Bronchial epithelial cell (primary cell): ENCODE data around the gene CAND1. TPM values are rescaled to one million over a fixed set of nuclear protein-coding genes. Genes with fewer than 3 reads are reported as not detected.

ENCODE experiments used
- DNase-seq: peaks from one replicate; pipeline ENCODE4 v3.0.0-alpha.2; 2010; ENCODE audit warnings: low read depth
- FAIRE-seq: peaks from 2 replicates; lab custom pipeline; 2011; peaks lifted over from hg19 to GRCh38; lab: Jason Lieb, UNC
- H3K27me3 ChIP-seq: 2 replicates; pipeline ENCODE4 v1.5.1; 2011; ENCODE audit warnings: low read length; ENCODE audit not compliant: control insufficient read depth, insufficient read depth
- H3K36me3 ChIP-seq: 2 replicates; pipeline ENCODE4 v1.5.1; 2011; ENCODE audit warnings: low read length; ENCODE audit not compliant: control insufficient read depth, insufficient read depth
- H3K4me3 ChIP-seq: 2 replicates; pipeline ENCODE4 v1.5.1; 2011; ENCODE audit warnings: mild to moderate bottlenecking, low read depth, low read length, control low read depth
- total RNA-seq: library from RNA; depleted of rRNA; stranded (reverse); fragments of >200 nt; gene quantifications from 2 replicates; pipeline ENCODE4 v1.2.1, GENCODE V29; 2014
- TF ChIP-seq, protein P1 (sequence below): IDR thresholded peaks from 2 replicates; pipeline ENCODE4 v1.5.1; 2011; ENCODE audit warnings: mild to moderate bottlenecking, moderate library complexity, low read length, control low read depth, inconsistent platforms; ENCODE audit not compliant: insufficient read depth, severe bottlenecking

The CAND1 gene
- total RNA-seq, 1 donor from 2014 or later: 92.1 TPM

DNA sequence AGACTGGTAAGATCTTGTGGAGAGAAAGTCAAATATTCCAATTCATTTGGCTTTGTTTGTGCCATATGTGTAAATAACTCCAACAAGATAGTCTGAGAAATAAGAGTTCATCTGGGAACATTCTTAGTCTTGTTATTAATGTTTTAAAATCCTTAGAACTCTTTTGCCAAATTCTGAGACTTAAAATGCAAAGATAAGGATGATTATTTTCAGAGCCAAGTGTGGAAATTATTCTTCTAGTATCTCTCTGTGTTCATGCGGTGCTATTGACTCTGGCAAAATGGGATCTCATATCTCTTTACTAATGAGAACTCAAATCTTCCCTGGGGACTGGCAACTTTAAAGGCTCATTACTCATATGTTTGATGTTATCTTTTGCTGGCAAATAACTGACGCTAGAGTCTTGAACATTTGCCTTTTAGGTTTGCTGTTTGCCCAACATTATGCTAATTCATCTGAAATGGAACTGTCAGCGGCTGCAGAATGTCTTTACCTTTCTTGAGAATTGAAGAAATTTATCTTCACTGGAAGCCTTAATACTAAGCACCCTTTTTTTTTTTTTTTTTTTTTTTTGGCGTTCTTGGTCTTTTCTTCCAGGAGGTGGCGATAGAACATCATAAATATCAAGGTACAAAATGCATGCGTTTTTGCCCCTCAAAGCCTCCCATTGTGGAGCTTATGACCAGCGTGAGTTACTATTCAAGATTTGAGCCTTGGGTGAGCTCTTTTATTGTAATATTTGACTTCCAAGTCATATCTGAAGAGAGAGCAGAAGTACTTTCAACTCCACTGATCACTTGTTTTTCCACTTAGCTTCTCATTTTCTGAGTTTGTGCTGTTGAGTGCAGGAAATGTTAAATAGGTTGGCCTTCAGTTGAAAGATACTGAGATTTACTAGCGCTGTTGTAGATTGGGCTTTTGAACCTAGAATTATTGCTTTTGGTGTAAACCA is 86.5 kb downstream of the CAND1 start:
- peak; percentile 50 for DNase-seq
- FAIRE-seq: no peak
- TF ChIP-seq, protein P1, sequence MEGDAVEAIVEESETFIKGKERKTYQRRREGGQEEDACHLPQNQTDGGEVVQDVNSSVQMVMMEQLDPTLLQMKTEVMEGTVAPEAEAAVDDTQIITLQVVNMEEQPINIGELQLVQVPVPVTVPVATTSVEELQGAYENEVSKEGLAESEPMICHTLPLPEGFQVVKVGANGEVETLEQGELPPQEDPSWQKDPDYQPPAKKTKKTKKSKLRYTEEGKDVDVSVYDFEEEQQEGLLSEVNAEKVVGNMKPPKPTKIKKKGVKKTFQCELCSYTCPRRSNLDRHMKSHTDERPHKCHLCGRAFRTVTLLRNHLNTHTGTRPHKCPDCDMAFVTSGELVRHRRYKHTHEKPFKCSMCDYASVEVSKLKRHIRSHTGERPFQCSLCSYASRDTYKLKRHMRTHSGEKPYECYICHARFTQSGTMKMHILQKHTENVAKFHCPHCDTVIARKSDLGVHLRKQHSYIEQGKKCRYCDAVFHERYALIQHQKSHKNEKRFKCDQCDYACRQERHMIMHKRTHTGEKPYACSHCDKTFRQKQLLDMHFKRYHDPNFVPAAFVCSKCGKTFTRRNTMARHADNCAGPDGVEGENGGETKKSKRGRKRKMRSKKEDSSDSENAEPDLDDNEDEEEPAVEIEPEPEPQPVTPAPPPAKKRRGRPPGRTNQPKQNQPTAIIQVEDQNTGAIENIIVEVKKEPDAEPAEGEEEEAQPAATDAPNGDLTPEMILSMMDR: peak; percentile 50
- Histone ChIP-seq H3K4me3 (no peak overlapping the region), H3K36me3 (no peaks in the 10 kb centered on the region), H3K27me3 (no peaks in the 10 kb centered on the region)

DNA sequence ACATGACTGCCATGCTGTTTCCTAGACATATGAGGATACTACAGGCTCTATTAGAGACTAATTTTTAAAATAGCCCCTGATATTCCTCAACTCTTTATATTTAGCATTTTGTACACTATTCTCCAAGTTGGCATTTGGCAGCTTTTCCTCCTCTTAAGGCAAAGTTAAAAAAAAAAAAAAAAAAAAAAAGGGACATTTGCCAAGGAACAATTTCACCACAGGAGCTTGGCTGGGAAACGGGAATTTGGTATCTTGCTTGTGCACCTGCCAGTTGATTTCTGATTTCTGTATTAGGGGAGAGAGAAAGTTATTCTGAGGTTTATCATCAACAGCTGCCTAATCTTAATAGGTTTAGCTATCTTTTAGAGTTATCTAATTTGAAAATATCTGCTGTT is 87.2 kb downstream of the CAND1 start:
- H3K4me3 ChIP-seq: no peak overlapping the region
- TF ChIP-seq, protein P1: no peak
- FAIRE-seq: no peak

DNA sequence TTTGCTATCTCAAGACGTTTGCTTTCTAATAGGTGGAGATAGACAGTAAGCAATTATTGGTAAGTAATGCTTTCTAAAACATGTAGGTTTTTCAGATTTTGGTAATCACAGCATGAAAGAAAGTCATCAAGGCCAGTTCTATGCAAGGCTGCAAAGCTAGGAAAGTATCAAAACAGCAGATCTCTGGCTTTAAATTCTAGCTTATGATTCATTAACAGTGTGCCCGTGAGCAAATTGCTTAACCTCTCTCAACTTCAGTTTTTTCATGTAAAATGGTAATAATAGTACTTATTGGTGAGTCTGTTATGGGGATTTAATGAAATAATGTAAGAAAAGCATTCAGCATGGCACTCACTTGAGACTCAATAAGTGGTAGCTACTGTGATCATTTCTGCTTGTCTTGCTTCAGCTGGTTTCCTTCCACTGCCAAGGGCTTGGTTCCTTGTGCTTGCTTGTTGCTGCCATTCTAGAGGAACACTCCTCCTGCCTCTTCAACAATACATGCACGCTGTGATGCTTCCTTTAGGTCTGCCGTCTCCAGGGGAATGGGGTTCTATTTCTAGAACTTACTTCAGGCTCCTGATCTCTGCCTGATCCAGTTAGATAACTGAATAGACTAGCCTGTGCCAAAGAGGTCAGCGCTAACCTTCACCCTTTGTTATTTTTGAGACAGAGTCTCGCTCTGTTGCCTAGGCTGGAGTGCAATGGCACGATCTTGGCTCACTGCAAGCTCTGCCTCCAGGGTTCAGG is 88.4 kb downstream of the CAND1 start:
- Histone ChIP-seq H3K4me3 (no peak overlapping the region), H3K27me3 (no peaks in the 10 kb centered on the region), H3K36me3 (no peaks in the 10 kb centered on the region)
- no peak for DNase-seq
- TF ChIP-seq, protein P1: no peak
- FAIRE-seq: no peak

More for the DNA sequence above, 87.2 kb downstream of the CAND1 start:
- DNase-seq: no peak
- H3K36me3 ChIP-seq: no peaks in the 10 kb centered on the region
- no peaks in the 10 kb centered on the region for H3K27me3 ChIP-seq

DNA sequence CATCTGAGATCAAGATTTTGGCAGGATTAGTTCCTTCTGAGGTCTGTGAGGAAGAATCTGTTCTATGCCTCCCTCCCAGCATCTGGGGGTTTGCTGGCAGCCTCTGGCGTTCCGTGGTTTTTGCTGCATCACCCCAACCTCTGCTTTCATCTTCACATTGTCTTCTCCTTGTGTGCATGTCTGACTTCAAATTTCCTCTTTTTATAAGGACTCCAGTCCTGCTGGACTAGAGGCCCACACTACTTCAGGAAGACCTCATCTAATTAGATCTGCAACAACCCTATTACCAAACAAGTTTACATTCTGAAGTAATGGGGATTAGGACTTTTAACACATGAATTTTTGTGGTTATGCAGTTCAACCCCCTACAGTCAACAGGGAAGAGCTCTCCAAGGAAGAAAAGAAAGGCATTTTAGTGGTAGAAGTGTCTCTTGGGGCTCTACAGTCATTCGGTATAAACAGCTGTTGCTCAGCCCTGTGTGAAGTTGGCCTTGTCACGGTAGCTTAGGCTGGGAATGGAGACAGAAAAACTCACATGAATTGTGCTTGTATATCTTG is 89.7 kb downstream of the CAND1 start:
- no peak for DNase-seq
- FAIRE-seq: no peak
- H3K4me3 ChIP-seq: no peak overlapping the region
- no peaks in the 10 kb centered on the region for H3K27me3 ChIP-seq
- no peaks in the 10 kb centered on the region for H3K36me3 ChIP-seq
- TF ChIP-seq, protein P1: no peak

DNA sequence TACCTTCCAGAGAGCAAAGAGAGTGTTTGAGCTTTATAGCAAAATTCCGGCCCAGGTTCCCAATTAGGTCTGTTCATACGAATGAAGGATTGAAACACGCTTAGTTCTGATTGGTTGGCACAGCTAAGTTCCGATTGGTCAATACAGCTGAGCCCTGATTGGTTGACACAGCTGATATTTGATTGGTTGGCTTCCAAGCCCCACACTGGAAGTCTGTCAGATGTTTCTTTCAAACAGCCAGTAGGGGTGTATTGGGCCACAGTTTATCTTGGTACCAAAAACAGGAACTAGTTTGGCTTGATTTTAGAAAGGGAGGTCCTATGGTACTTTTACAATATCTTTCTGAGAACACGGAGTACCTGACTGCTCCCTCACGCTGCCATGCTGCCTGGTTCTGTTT is 93.4 kb downstream of the CAND1 start:
- no peaks in the 10 kb centered on the region for H3K36me3 ChIP-seq
- H3K27me3 ChIP-seq: no peaks in the 10 kb centered on the region
- no peak overlapping the region for H3K4me3 ChIP-seq
- DNase-seq (no peak), FAIRE-seq (peak; percentile 82)
- TF ChIP-seq, protein P1: no peak
